ENCODE results near the gene LRR1. TPM values are rescaled to one million over a fixed set of nuclear protein-coding genes. Genes with fewer than 3 reads are reported as not detected.

Gene LRR1
- total RNA-seq, 2 donors from 2014 or later, result 7.0 to 8.4 TPM

DNA sequence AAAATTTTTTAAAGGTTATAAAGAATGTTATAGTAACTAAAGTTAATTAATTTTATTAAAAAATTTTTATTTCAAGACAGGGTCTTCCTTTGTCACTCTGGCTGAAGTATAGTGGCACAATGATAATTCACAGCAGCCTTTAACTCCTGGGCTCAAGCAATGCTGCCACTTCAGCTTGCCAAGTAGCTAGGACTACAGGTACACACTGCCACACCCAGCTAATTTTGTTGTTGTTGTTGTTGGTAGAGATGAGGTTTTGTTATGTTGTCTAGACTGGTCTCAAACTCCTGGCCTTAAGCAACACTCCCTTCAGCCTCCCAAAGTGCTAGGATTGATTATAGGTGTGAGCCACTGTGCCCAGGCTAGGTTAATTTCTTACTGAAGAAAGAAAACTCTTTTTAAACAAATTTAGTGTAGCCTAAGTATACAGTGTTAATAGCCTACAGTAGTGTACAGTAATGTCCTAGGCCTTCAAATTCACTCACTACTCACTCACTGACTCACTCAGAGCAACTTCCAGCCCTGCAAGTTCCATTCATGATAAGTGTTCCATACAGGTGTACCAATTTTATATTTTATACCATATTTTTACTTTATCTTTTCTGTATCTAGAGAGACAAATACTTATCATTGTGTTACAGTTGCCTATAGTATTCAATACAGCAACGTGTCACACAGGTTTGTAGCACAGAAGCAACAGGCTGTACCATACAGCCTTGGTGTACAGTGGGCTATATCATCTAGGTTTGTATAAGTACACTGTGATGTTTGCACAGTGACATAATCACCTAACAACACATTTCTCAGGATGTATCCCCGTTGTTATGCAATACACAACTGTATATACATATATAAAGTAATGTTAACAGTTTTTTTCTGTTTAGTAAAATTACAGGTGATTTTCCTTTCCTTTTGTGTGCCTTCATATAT, 61.1 kb downstream of the LRR1 start:
- Histone ChIP-seq H3K4me1 (replicated peaks) (no peaks in the 10 kb centered on the region), H3K9me3 (no peaks in the 10 kb centered on the region), H3K36me3 (no peaks in the 10 kb centered on the region), H3K27me3 (replicated peaks; ENCODE audit: insufficient read depth) (no peaks in the 10 kb centered on the region), H3K4me3 (no peak overlapping the region), H3K27ac (no peak overlapping the region)
- intact Hi-C loops (cut with DNase I), result no loop called here
- TF ChIP-seq, protein P1, sequence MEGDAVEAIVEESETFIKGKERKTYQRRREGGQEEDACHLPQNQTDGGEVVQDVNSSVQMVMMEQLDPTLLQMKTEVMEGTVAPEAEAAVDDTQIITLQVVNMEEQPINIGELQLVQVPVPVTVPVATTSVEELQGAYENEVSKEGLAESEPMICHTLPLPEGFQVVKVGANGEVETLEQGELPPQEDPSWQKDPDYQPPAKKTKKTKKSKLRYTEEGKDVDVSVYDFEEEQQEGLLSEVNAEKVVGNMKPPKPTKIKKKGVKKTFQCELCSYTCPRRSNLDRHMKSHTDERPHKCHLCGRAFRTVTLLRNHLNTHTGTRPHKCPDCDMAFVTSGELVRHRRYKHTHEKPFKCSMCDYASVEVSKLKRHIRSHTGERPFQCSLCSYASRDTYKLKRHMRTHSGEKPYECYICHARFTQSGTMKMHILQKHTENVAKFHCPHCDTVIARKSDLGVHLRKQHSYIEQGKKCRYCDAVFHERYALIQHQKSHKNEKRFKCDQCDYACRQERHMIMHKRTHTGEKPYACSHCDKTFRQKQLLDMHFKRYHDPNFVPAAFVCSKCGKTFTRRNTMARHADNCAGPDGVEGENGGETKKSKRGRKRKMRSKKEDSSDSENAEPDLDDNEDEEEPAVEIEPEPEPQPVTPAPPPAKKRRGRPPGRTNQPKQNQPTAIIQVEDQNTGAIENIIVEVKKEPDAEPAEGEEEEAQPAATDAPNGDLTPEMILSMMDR (IDR thresholded peaks at IDR 0.05), result no peak
- TF ChIP-seq POLR2A (IDR thresholded peaks at IDR 0.05) (no peak), POLR2AphosphoS5 (IDR thresholded peaks at IDR 0.05) (no peak)
- no peak for DNase-seq (ENCODE audit: low spot score)
- 72% methylated on average over 2 of the region's 2 CpGs for WGBS

Small RNAs within 50 kb of the gene (small RNA-seq; reads per million reads assigned to genes)
- gene AL139099.3 (0 reads per million in 2 donors), gene AL139099.4 (0 reads per million in 2 donors), gene RF00019 (0 reads per million in 2 donors), gene RNA5SP384 (0 reads per million in 2 donors)

Other genes with a start within 250 kb of the LRR1 start
- 1,000 to 10,000 TPM; 4,045 to 4,896 TPM for gene RPS29, start 12.6 kb upstream of the LRR1 start, total RNA-seq
- gene RPL36AL, start 21.7 kb downstream of the LRR1 start, total RNA-seq, result 100 to 1,000 TPM; 170 to 176 TPM
- 10 to 100 TPM; 34.7 to 69.0 TPM for gene MGAT2, start 21.9 kb downstream of the LRR1 start, total RNA-seq
- 10 to 100 TPM; 11.2 to 11.9 TPM for gene DNAAF2, start 36.3 kb downstream of the LRR1 start, total RNA-seq
- gene POLE2, start 89.3 kb downstream of the LRR1 start, total RNA-seq, result 1 to 10 TPM; 3.2 to 5.8 TPM
- gene KLHDC1, start 94.2 kb downstream of the LRR1 start, total RNA-seq, result 1 to 10 TPM; 4.6 to 7.7 TPM
- 10 to 100 TPM; 78.4 to 83.2 TPM for gene KLHDC2, start 169.2 kb downstream of the LRR1 start, total RNA-seq